Mesendoderm (in vitro differentiated cells): ENCODE measurements around the gene TLX2.
"Not testable (repeated sequence)": the region's sequence is repeated elsewhere in the genome, so short reads cannot be mapped to it uniquely, and the experiment has no call there.

Experiments
- DNase-seq: peaks from one replicate; pipeline ENCODE4 v3.0.0; 2013
- H2AK5ac ChIP-seq: 2 replicates; pipeline ENCODE4 v1.6.1; 2013; ENCODE audit warnings: low read length, inconsistent platforms
- H2BK120ac ChIP-seq: 2 replicates; pipeline ENCODE4 v1.6.1; 2013; ENCODE audit warnings: low read depth, mild to moderate bottlenecking, low read length, moderate library complexity, mixed read lengths
- H2BK15ac ChIP-seq: replicated peaks from 2 replicates; pipeline ENCODE4 v1.6.1; 2013; ENCODE audit warnings: low read depth, mild to moderate bottlenecking, moderate library complexity
- H2BK5ac ChIP-seq: 2 replicates; pipeline ENCODE4 v1.6.1; 2013; ENCODE audit warnings: low read length, inconsistent platforms
- H3K18ac ChIP-seq: 2 replicates; pipeline ENCODE4 v1.6.1; 2013; ENCODE audit warnings: mild to moderate bottlenecking, low read length, mixed read lengths
- H3K23ac ChIP-seq: one replicate; pipeline ENCODE4 v1.6.1; 2013; ENCODE audit warnings: low read length
- H3K27ac ChIP-seq: 2 replicates; pipeline ENCODE4 v1.5.1; 2013; ENCODE audit warnings: low read depth, mild to moderate bottlenecking, inconsistent platforms, low read length, moderate library complexity
- H3K27me3 ChIP-seq: 2 replicates; pipeline ENCODE4 v1.6.1; 2013; ENCODE audit warnings: low read length, control low read depth, mild to moderate bottlenecking, inconsistent platforms; ENCODE audit not compliant: insufficient read depth, poor library complexity
- H3K36me3 ChIP-seq: 2 replicates; pipeline ENCODE4 v1.6.1; 2013; ENCODE audit warnings: low read length, inconsistent platforms; ENCODE audit not compliant: control insufficient read depth, insufficient read depth
- H3K4ac ChIP-seq: one replicate; pipeline ENCODE4 v1.6.1; 2013; ENCODE audit warnings: low read depth, mild to moderate bottlenecking, low read length, moderate library complexity
- H3K4me1 ChIP-seq: 2 replicates; pipeline ENCODE4 v1.6.1; 2013; ENCODE audit warnings: low read depth, low read length, inconsistent platforms; ENCODE audit not compliant: control insufficient read depth
- H3K4me2 ChIP-seq: 2 replicates; pipeline ENCODE4 v1.6.1; 2013; ENCODE audit warnings: low read length
- H3K4me3 ChIP-seq: 2 replicates; pipeline ENCODE4 v1.5.1; 2013; ENCODE audit warnings: mild to moderate bottlenecking, low read length
- H3K56ac ChIP-seq: one replicate; pipeline ENCODE4 v1.6.1; 2013; ENCODE audit warnings: low read length
- H3K79me1 ChIP-seq: 2 replicates; pipeline ENCODE4 v1.6.1; 2013; ENCODE audit warnings: low read length, inconsistent platforms
- H3K79me2 ChIP-seq: 2 replicates; pipeline ENCODE4 v1.6.1; 2013; ENCODE audit warnings: mild to moderate bottlenecking, low read length; ENCODE audit not compliant: control insufficient read depth, insufficient read depth
- H3K9ac ChIP-seq: 2 replicates; pipeline ENCODE4 v1.6.1; 2013; ENCODE audit warnings: low read length, inconsistent platforms
- H4K5ac ChIP-seq: one replicate; pipeline ENCODE4 v1.6.1; 2013; ENCODE audit warnings: low read length
- H4K8ac ChIP-seq: one replicate; pipeline ENCODE4 v1.6.1; 2013; ENCODE audit warnings: low read depth, mild to moderate bottlenecking, control low read depth, low read length, moderate library complexity
- WGBS: extraction: QIAGEN DNeasy Blood & Tissue Kit; methylation state at CpG from one replicate; pipeline ENCODE4 v1.1.7; 2013; ENCODE audit warnings: low lambda C conversion rate, missing lambda C conversion rate; ENCODE audit not compliant: insufficient coverage; ENCODE audit errors: extremely low coverage; 5-methylcytosine and 5-hydroxymethylcytosine counted together

TLX2 gene

GRCh38 chr2:74483675-74484164, 30.5 kb upstream of the TLX2 start:
- peak overlapping the region; percentile 71 for H3K56ac ChIP-seq
- not testable (repeated sequence) for H3K27ac ChIP-seq, H2BK120ac ChIP-seq

GRCh38 chr2:74486141-74486540, 28.1 kb upstream of the TLX2 start:
- Histone ChIP-seq H3K56ac (no peak overlapping the region), H3K4me1 (no peaks in the 10 kb centered on the region), H3K36me3 (peaks cover 2% of the 10 kb centered on the region), H3K4me3 (no peak overlapping the region), H3K4ac (no peak overlapping the region), H4K8ac (no peak overlapping the region), H3K9ac (no peak overlapping the region), H2BK120ac (no peak overlapping the region), H2BK5ac (no peak overlapping the region), H3K27ac (no peak overlapping the region), H3K27me3 (no peaks in the 10 kb centered on the region), H3K18ac (no peak overlapping the region), H4K5ac (no peak overlapping the region), H2BK15ac (no peak overlapping the region), H3K79me1 (peaks cover 7% of the 10 kb centered on the region), H3K79me2 (no peaks in the 10 kb centered on the region), H2AK5ac (no peak overlapping the region), H3K23ac (no peak overlapping the region), H3K4me2 (no peak overlapping the region)
- no CpG with 5 or more reads among the region's 2 CpGs for WGBS
- no peak for DNase-seq

More at GRCh38 chr2:74483675-74484164, 30.5 kb upstream of the TLX2 start:
- not testable (repeated sequence) for H2BK5ac ChIP-seq, H2BK15ac ChIP-seq, H3K4ac ChIP-seq, H3K4me1 ChIP-seq, H3K36me3 ChIP-seq, H4K5ac ChIP-seq, H3K23ac ChIP-seq, H4K8ac ChIP-seq, H3K27me3 ChIP-seq, DNase-seq, H3K79me2 ChIP-seq, H2AK5ac ChIP-seq, H3K18ac ChIP-seq
- Histone ChIP-seq H3K4me2 (peak overlapping the region; percentile 52), H3K4me3 (peak overlapping the region; percentile 23), H3K79me1 (peaks cover 12% of the 10 kb centered on the region), H3K9ac (peak overlapping the region; percentile 63)
- no CpG with 5 or more reads among the region's 19 CpGs for WGBS

- Histone ChIP-seq H3K4me1 (no peaks in the 10 kb centered on the region), H3K27me3 (no peaks in the 10 kb centered on the region), H2BK5ac (no peak overlapping the region), H3K4me3 (no peak overlapping the region), H3K79me1 (no peaks in the 10 kb centered on the region), H3K23ac (no peak overlapping the region), H3K79me2 (no peaks in the 10 kb centered on the region), H3K9ac (no peak overlapping the region), H3K27ac (no peak overlapping the region), H4K8ac (no peak overlapping the region), H3K18ac (no peak overlapping the region), H3K56ac (no peak overlapping the region), H3K4ac (no peak overlapping the region), H3K4me2 (no peak overlapping the region), H3K36me3 (peaks cover 8% of the 10 kb centered on the region), H2BK120ac (no peak overlapping the region), H2BK15ac (no peak overlapping the region), H4K5ac (no peak overlapping the region), H2AK5ac (no peak overlapping the region)
- no CpG with 5 or more reads among the region's 9 CpGs for WGBS
- DNase-seq, result no peak
Measured at GRCh38 chr2:74488643-74489481, 25.4 kb upstream of the TLX2 start.

GRCh38 chr2:74489906-74490305, 24.3 kb upstream of the TLX2 start:
- Histone ChIP-seq H4K8ac (no peak overlapping the region), H3K4ac (no peak overlapping the region), H3K4me3 (no peak overlapping the region), H3K4me1 (no peaks in the 10 kb centered on the region), H3K9ac (no peak overlapping the region), H2AK5ac (no peak overlapping the region), H3K18ac (no peak overlapping the region), H2BK120ac (no peak overlapping the region), H3K56ac (no peak overlapping the region), H3K79me2 (no peaks in the 10 kb centered on the region), H3K23ac (no peak overlapping the region), H3K79me1 (no peaks in the 10 kb centered on the region), H3K36me3 (peaks cover 8% of the 10 kb centered on the region), H2BK15ac (no peak overlapping the region), H4K5ac (no peak overlapping the region), H2BK5ac (no peak overlapping the region), H3K4me2 (no peak overlapping the region), H3K27me3 (no peaks in the 10 kb centered on the region), H3K27ac (no peak overlapping the region)
- DNase-seq, result no peak
- WGBS, result no CpG with 5 or more reads among the region's 9 CpGs

GRCh38 chr2:74491648-74492544, 22.4 kb upstream of the TLX2 start:
- Histone ChIP-seq H3K56ac (no peak overlapping the region), H3K4me1 (no peaks in the 10 kb centered on the region), H2BK15ac (no peak overlapping the region), H3K36me3 (peaks cover 8% of the 10 kb centered on the region), H4K5ac (no peak overlapping the region), H2BK5ac (no peak overlapping the region), H3K4me2 (no peak overlapping the region), H3K79me1 (no peaks in the 10 kb centered on the region), H3K4ac (no peak overlapping the region), H3K4me3 (no peak overlapping the region), H3K27me3 (peaks cover 5% of the 10 kb centered on the region), H2BK120ac (no peak overlapping the region), H2AK5ac (no peak overlapping the region), H3K27ac (no peak overlapping the region), H3K9ac (no peak overlapping the region), H3K18ac (no peak overlapping the region), H3K79me2 (no peaks in the 10 kb centered on the region), H3K23ac (no peak overlapping the region), H4K8ac (no peak overlapping the region)
- no peak for DNase-seq
- no CpG with 5 or more reads among the region's 12 CpGs for WGBS
